HG03342 (cell line): ENCODE results near the gene ADAMTS14.

Experiments
- ATAC-seq: cut with Tn5 transposase; IDR thresholded peaks from one replicate; pipeline ENCODE4 v1.9.1; 2021; ENCODE audit warnings: mild to moderate bottlenecking, moderate library complexity; ENCODE audit not compliant: unreplicated experiment

Gene ADAMTS14

DNA sequence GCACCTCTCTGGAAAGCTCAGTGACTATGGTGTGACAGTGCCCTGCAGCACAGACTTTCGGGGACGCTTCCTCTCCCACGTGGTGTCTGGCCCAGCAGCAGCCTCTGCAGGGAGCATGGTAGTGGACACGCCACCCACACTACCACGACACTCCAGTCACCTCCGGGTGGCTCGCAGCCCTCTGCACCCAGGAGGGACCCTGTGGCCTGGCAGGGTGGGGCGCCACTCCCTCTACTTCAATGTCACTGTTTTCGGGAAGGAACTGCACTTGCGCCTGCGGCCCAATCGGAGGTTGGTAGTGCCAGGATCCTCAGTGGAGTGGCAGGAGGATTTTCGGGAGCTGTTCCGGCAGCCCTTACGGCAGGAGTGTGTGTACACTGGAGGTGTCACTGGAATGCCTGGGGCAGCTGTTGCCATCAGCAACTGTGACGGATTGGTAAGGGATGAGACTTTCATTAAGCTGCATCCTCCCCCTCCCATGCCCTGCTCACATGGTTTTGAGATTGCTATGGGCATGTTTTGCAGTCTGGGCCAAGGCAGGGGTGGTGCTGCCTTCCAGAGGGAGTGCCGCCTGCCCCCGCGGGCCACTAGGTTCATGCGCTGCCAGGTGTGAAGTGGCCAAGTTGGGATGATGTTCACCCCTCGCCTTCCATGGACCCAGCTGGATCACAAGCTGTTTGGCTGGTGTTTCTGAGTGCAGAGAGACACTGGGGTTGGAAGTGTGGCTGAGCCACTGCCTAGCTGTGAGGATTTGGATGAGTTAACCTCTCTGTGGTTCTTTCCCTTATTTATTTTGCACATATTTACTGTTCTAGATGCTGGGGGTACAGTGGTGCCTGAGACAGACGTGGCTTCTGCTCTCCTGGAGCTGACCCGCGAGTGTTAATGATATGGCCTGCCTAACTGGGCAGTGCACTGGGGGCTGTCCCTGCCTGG, 2.5 kb downstream of the ADAMTS14 start:
- no peak for ATAC-seq

DNA sequence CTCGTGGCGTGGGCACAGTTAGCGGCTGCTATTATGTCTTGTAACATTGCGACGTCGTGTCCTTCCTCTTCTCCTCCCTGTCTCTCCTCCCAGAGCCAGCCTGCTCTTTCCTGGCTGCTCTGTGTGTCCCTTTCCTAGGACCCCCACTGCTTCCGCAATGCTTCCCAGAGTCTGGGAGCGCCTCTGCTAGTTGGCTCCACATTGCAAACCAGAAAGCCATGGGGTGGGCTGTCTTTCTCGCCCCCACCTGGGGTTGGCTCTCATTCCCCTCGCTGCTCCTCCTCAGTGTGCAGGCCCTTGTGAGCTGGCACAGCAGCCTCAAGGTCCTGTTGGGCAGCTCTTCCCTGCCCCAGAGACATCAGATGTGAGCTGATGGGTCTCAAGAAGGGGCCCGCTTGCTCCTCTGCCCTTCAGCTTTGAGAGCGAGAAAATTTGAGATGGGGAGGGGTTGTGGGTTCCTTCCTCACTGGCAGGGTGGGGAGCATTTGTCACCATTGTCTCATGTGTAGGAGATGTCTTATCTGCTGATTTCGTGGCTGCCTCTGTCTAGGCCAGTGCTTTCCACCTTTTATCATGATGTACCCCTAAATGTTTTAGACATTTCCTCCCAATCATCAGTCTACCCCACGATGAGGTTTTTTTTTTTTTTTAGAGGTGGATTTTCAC, 3.3 kb downstream of the ADAMTS14 start:
- ATAC-seq, result no peak

DNA sequence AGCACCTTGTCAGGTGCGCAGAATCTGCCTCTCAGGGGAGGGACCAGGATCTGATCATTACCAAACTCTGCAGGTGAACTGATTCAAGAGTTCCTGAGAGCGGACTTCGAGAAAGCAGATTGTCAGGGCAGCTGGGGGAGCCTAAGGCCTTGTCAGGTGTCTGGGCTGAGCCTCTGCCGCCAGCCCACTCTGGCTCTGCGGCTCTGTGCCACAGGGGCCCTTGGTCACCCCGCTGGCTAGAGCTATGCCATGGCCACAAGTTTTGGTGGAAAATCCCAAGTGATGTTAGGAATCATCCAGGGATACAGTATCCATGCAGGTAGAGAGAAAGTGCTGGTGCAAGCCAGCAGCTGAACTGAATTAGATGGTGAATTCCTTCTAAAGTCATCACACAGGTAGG, 4.2 kb downstream of the ADAMTS14 start:
- ATAC-seq, result no peak

DNA sequence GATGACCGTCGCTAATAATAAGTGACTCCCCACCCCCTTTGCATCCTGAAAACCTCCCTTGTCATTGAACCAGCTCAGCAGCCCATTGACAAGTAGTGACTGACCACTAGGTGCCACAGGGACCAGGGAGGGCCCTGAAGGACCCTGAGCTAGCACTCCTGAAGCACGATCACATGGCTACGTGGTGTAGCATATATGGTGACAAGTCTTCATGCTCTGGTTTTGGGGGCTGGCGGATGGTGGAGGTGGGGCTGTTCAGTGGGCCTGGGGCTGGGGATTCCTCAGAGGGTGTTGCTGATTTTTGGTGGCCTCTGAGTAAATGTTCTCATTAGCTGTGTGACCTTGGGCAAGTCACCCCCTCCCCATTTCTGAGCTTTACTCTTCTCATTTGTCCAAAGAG, 4.7 kb downstream of the ADAMTS14 start:
- no peak for ATAC-seq

DNA sequence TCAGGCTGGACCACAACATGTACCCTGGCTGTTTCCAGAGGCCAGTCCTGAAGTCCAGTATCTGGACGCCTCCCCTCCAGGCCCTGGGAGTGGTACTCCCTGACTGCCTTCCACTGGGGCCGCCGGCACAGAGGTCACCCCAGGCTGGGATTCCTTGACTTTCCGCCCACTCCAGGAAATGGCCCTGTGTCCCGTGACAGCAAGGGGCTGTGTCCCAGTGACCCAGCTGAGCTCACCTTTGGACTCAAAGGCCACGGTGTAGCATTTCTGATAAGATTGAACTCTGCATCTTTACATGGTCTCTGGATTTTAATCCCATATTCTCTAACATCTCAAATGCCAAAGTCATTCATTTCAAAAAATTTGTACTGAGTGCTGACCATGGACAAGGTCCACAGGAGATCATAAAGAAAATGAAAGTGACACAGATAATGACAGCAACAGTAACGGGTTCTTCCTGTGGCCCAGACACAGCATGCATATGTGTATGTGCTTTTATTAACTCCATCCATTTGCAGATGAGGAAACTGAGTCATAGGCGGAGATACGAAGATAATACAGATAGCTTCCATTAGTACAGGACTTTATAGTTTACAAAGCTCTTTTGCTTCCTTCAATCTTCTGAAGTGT, 5.4 kb downstream of the ADAMTS14 start:
- ATAC-seq, result no peak

DNA sequence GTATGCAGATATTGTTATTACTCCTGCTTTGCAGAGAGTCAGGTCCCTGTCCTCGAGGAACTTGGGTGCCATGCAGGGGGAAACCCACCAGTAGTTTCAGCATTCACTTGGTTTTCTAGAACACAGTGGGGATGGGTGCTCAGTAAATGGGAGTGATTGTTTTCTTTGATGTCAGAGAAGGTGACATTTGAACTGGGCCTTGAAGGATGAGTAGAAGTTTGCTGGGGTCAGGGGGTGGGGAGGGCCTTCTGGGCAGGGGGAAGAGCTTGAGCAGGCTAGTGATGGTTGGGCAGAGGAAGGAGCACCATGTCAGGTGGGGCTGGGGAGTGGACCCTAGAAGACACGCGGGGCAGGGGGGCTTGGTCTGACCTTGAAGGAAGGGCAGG, 5.9 kb downstream of the ADAMTS14 start:
- no peak for ATAC-seq

DNA sequence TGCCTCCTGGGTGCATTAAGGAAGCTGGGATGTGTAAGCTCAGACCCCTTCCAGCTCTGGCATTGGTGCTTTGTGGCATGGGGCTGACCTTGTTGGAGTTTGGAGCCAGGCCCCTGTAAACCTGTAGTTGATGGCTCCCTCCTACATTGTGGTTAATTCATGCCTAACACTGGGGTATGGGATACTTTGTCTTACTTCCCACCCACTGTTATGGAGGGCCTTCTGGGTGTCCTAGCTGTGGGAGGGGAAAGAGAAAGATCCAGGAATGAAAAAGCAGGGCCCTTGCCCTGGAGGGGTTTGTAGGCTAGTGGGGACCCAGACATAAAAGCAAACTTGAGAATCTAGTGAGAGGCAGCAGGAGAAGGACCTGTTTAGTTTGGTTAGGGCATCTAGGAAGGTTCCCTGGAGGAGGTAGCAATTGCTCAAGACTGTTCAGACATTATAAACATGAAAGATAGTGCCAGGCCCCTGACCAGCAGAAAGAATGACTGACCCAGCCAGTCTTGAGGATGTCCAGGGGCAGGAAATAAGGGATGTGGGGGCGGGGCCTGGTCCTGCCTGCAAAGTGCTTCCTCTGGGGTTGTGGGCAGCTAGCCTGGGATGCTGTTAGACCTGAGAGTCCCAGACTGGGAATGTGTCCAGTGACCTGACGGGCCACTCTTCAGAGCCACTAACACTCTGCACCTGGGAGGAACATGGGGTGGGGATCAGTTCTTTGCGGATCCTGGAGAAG, 6.6 kb downstream of the ADAMTS14 start:
- ATAC-seq, result no peak

DNA sequence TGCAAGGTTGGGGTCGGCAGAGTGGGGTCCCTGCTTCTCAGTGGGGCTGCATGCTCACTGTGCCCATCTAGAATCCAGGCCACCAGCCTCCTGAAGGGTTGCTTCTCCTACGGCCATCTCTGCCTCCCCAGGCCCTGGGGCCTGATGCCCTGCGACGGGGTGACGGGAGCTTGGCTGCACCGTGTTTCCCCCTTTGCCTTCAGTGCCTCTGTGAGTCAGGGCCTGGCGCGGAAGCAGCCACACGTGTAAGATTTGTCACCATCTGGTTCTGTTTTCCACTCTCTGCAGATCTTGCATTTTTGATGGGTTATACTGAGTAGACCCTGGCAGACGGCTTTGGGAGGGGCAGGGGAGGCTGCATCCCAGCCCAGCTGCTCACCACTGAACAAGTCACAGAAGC, 7.2 kb downstream of the ADAMTS14 start:
- no peak for ATAC-seq

DNA sequence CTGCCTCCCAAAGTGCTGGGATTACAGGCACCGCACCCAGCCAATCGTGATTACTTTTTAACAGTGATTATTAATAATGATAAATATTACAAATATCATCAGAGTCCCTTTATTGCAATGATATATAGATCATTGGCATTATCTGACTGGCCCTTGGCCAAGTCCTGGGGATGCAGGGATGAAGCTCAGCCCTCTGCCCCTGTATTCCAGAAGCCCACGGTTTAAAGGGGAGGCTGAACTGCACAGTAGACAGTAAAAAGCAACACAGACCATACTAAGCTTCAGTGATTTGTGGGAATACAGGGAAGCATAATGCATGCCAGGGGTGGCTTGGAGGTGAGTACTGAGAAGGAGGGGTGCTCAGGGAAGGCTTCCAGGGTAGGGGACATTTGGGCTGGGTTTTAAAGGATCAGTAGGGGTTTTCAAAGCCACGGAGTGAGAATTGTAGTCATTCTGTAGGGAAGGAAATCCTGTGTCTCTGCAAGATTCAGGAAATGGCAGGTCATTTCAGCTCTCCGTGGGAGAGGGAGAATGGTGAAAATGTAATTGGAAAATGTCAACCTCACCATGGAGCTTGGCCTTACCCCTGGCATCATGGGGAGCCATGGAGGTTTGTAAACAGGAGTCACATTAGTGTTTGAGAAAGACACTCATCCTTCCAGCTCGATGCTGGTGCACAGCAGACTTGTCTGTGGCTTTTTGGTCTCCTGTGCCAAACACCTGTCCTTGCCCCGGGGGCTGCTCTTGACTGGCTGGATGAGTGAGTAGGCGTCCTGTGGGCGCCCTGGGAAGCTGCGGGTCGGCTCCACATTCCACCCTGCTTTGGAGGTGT, 8.8 kb downstream of the ADAMTS14 start:
- ATAC-seq, result no peak

DNA sequence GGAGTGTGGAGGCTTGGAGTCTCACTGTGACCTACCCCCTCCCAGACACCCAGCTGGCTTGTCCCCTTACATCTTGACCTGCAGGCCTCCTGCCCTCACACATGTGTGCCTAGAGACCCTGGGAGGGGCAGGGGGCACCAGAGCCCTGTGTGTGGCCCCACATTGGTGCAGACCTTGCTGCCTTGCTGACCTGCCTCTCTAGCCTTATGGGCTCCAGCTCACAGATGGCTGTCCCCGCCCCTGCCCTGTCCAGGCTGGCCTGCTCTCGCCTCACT, 9.4 kb downstream of the ADAMTS14 start:
- ATAC-seq, result no peak

DNA sequence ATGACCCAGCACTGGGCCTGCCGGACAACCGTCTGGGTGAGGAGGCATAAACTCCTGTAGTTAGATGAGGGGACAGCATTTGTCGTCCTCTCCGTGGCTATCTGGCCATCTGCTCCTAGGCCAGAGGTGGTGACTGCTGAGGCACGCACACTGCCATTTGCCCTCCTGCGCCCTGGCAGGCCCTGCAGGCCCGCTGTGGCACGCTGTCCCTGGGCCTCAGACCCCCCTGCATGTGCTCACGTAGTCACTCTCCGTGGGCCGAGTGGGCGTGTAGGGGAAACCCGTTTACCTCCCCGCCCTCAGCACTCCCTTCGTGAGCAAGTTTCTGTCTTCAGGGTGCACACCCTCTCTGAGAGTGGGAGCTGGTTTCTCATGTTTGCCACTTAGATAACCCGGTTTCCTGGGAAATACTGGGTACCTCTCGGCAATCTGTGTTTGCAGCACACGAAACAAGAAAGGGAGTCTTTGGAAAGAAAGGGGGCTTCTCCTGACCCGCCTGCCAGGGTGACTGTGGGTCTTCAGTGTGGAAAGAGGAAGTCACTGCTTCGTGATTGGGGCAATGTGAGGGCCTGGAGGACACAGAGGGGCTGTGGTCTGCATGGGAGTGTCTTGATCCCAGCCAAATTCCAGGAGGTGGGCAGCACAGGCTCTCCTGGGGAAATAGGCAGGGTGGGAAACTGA, 10.8 kb downstream of the ADAMTS14 start:
- ATAC-seq, result no peak

DNA sequence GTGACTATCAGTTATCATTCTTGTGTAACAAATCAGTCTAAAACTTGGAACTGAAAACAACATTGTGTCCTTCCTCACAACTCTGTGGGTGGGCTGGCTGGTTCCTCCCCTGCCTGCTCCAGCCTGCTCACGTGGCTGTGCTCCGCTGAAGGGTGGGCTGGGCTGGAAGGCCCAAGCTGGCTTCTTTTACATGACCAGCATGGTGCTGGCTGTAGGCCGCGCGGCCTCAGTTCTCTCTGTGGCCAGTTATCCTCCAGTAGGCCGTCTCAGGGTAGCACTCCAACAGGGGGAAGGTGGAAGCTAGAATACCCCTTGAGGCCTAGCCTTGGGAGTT, 11.3 kb downstream of the ADAMTS14 start:
- no peak for ATAC-seq

DNA sequence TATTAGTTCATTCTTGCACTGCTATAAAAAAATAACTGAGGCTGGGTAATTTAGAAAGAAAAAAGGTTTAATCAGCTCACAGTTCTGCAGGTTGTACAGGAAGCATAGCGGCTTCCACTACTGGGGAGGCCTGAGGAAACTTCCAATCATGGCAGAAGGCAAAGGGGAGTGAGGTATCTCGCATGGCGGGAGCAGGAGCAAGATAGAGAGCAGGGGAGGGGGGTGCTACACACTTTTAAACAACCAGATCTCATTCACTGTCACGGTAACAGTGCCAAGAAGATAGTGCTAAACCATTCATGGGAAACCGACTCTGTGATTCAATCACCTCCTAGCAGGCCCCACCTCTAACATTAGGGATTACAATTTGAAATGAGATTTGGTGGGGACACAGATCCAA, 11.6 kb downstream of the ADAMTS14 start:
- ATAC-seq, result no peak

DNA sequence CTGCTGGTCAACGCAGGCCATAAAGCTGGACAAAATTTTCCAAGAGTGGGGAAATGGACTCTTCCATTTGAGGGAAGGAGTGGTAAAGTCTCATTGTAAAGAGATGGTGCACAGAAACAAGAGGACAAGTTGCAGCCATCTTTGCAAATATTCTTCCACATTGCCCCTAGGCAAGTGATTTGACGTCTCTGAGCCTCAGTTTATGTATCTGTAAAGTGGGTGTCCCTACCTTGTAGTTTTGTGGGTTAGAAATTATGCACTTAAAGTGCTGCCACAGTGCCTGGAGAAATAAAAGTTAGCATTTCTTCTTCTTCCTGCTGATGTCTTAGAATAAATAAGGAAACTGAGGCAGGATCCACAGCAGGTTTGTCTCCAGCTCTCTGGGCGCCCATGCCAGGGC, 12.1 kb downstream of the ADAMTS14 start:
- no peak for ATAC-seq

DNA sequence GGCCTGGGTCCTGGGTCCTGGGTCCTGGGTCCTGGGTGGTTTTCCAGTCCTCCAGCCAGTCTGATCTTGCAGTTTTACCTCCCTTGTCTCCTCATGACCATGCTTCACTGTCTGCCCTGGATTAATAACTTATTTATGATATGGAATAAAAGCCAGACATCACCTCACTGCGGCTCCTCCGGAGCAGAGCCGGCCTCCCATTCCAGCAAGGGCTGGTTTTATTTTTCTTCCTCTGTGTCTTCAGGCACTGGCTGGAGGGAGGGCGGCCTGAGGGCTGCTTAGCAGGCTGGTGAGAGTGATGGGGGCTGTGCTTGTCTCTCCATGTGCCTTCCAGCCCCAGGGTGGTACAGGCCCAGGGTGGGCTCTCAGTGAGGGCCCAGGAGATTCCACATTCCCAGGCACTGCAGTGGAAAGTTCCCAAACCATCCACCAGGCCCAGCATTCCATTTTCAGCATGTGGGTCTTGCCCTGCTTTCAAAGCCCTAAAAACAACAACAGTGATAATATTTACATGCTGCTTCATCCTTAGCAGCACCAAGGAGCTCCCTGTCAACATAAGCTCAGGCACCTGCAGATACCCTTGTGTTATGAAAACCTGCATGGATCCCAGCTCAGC, 12.6 kb downstream of the ADAMTS14 start:
- ATAC-seq, result no peak

DNA sequence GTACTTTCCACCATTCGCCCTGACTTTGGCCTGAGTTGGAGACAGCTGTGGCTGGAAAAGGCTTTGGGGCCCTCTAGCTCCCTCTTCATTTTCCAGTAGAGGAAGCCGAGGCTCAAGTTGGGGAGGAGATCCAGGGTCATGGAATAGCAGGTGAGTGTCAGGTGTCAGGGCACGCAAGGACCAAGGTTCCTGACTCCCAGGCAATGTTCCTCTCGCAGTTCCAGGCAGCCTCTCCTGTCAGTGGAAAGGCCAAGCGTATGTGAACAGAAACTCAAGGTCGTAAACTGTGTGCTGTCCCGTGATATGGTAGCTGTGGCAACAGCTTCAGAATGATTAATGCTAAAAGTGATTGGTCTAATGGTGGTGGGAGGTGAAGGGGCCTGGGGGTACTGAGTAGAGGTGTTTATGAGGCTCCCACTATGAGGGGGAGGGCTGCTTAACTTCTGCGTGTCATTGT, 13.2 kb downstream of the ADAMTS14 start:
- ATAC-seq, result no peak

DNA sequence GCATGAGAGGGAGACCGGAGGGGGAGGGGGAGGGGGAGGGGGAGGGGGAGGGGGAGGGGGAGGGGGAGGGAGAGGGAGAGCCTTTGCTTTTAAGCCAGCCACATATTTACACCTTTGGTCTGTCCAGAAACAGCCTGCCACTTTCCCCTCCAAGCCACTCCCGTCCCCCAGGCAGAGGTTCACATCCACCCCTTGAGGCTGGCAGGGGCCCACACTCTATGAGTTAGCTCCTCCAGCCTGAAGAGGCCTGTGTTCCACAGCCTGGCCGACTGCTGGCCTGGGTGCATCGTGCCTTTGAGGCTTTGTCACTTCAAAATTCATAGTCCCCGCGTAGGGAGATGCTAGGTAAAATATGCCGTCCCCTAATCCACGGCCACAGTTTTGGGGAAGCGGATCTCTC, 16.5 kb downstream of the ADAMTS14 start:
- no peak for ATAC-seq

DNA sequence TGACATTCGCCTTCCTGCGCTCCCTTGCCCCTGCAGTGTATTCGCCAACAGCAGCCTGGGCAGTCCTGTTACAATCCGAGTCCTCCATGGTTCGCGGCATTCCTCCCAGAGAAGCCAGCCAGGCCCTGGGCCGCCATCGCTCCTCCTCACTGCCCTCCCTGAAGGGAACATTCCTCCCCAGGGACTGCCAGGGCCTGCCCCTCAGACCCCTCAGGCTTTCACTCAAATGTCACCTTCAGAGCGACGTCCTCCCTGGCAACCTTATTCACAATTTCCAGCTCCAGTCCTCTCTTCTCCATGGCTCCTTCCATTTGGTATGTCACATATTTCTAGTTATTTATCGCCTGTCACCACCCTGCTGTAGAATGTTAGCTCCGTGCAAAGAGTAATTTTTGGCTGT, 17.4 kb downstream of the ADAMTS14 start:
- no peak for ATAC-seq

DNA sequence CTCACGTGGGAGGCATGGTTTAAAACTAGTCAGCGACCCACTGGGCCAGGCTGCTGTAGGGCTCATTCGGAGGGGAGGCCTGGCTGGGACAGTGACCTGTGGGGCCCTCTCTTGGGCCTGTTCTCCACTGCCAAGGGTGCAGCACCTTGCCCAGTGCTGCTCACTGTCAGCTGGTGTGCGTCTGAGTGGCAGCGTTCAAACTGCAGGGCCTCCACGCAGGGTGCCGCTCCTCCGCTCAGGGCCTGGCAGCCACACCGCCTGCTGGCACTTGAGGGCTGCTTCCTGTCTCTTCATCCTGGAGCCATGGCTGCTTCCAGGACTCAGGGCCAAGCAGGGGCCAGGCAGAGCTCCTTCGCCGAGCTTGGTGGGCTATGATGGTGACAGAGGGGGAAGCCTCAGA, 18.3 kb downstream of the ADAMTS14 start:
- ATAC-seq, result no peak

DNA sequence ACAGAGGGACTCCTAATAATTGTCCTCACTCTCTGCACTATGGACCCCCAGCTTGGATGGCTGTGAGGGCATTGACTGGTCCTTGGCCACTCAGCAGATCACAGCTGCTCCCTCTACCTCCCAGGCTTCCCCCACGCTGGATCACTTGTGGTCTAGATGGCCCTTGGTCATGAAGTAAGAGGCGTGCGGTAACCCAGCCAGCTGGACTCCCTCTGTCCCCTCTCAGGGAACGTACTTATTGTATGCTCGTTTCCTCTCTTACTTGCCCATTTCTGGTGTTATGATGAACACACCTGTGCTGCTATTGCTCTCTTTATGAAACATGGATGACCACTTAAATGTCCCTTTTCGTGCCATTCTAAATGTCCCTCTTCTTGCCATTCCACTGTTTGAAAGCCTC, 19.3 kb downstream of the ADAMTS14 start:
- ATAC-seq, result no peak
